ENCODE results near the gene DCC.

DNA sequence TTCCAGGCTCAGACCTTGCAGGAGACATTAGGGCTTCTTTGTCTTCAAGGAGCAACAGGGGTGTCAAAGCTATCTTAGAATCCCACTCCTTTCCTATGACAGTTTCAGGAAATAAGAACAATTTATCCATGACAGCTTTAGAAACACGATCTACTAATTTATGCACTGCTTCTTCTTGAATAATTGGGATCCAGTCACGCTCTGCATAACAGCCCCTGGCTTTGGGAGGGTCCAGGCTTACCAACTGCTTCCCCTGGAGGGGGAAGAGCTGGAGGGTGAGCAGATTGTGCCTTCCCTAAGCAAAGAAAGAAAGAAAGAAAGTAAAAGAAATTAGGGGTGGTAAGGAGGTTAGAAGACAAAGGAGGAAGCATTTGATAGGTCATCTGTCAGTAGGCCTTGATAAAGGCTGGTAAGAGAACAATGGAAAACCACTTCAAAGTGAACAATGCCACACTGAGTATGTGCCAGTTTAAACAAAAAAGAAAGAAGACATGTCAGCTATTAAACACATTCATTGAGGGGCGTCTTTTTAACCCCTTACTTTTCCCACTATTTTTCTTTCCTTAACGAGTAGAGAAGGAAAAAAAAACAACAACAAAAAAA, 327.6 kb downstream of the DCC start:
- TF ChIP-seq POLR2AphosphoS5 (IDR thresholded peaks at IDR 0.05; ENCODE audit: low read depth, low read length) (no peak), CHD2 (IDR thresholded peaks at IDR 0.05; ENCODE audit: low read length, partially characterized antibody) (no peak)
- TF ChIP-seq, protein P1, sequence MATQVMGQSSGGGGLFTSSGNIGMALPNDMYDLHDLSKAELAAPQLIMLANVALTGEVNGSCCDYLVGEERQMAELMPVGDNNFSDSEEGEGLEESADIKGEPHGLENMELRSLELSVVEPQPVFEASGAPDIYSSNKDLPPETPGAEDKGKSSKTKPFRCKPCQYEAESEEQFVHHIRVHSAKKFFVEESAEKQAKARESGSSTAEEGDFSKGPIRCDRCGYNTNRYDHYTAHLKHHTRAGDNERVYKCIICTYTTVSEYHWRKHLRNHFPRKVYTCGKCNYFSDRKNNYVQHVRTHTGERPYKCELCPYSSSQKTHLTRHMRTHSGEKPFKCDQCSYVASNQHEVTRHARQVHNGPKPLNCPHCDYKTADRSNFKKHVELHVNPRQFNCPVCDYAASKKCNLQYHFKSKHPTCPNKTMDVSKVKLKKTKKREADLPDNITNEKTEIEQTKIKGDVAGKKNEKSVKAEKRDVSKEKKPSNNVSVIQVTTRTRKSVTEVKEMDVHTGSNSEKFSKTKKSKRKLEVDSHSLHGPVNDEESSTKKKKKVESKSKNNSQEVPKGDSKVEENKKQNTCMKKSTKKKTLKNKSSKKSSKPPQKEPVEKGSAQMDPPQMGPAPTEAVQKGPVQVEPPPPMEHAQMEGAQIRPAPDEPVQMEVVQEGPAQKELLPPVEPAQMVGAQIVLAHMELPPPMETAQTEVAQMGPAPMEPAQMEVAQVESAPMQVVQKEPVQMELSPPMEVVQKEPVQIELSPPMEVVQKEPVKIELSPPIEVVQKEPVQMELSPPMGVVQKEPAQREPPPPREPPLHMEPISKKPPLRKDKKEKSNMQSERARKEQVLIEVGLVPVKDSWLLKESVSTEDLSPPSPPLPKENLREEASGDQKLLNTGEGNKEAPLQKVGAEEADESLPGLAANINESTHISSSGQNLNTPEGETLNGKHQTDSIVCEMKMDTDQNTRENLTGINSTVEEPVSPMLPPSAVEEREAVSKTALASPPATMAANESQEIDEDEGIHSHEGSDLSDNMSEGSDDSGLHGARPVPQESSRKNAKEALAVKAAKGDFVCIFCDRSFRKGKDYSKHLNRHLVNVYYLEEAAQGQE (IDR thresholded peaks at IDR 0.05; ENCODE audit: low read depth, low read length) = no peak
- TF ChIP-seq, protein P2, sequence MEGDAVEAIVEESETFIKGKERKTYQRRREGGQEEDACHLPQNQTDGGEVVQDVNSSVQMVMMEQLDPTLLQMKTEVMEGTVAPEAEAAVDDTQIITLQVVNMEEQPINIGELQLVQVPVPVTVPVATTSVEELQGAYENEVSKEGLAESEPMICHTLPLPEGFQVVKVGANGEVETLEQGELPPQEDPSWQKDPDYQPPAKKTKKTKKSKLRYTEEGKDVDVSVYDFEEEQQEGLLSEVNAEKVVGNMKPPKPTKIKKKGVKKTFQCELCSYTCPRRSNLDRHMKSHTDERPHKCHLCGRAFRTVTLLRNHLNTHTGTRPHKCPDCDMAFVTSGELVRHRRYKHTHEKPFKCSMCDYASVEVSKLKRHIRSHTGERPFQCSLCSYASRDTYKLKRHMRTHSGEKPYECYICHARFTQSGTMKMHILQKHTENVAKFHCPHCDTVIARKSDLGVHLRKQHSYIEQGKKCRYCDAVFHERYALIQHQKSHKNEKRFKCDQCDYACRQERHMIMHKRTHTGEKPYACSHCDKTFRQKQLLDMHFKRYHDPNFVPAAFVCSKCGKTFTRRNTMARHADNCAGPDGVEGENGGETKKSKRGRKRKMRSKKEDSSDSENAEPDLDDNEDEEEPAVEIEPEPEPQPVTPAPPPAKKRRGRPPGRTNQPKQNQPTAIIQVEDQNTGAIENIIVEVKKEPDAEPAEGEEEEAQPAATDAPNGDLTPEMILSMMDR (IDR thresholded peaks at IDR 0.05) = no peak
